Hepatocyte (in vitro differentiated cells): Measurements from ENCODE around the gene FBXW2. TPM values are rescaled to one million over a fixed set of nuclear protein-coding genes. Genes with fewer than 3 reads are reported as not detected.
"Not testable (repeated sequence)": the region's sequence is repeated elsewhere in the genome, so short reads cannot be mapped to it uniquely, and the experiment has no call there.

ENCODE experiments used
- DNase-seq: peaks from one replicate; pipeline ENCODE4 v3.0.0-alpha.2; 2016; ENCODE audit warnings: low spot score
- H2AFZ ChIP-seq: fragments of 200-600 bp; sonication (generic); 2 replicates; pipeline ENCODE4 v1.6.0; 2016; ENCODE audit warnings: antibody characterized with exemption, mild to moderate bottlenecking
- H3K27ac ChIP-seq: fragments of 200-600 bp; sonication (generic); 2 replicates; pipeline ENCODE4 v1.5.1; 2016; ENCODE audit warnings: mild to moderate bottlenecking
- H3K27me3 ChIP-seq: fragments of 200-600 bp; sonication (generic); 2 replicates; pipeline ENCODE4 v1.6.1; 2016
- H3K36me3 ChIP-seq: fragments of 200-600 bp; sonication (generic); replicated peaks from 2 replicates; pipeline ENCODE4 v1.5.1; 2016; ENCODE audit warnings: low read depth; ENCODE audit not compliant: insufficient read depth
- H3K4me1 ChIP-seq: fragments of 200-600 bp; sonication (generic); 2 replicates; pipeline ENCODE4 v1.5.1; 2016; ENCODE audit warnings: mild to moderate bottlenecking, moderate library complexity; ENCODE audit not compliant: insufficient read depth
- H3K4me2 ChIP-seq: fragments of 200-600 bp; sonication (generic); 2 replicates; pipeline ENCODE4 v1.6.0; 2016
- H3K4me3 ChIP-seq: fragments of 200-600 bp; sonication (generic); 2 replicates; pipeline ENCODE4 v1.5.1; 2016; ENCODE audit warnings: mild to moderate bottlenecking
- H3K79me2 ChIP-seq: fragments of 200-600 bp; sonication (generic); 2 replicates; pipeline ENCODE4 v1.6.0; 2017; ENCODE audit warnings: mild to moderate bottlenecking
- H3K9me2 ChIP-seq: fragments of 200-600 bp; sonication (generic); replicated peaks from 2 replicates; pipeline ENCODE4 v1.6.0; 2017; ENCODE audit warnings: mild to moderate bottlenecking; ENCODE audit not compliant: insufficient read depth
- H3K9me3 ChIP-seq: fragments of 200-600 bp; sonication (generic); 2 replicates; pipeline ENCODE4 v1.5.1; 2016; ENCODE audit warnings: low read depth, mild to moderate bottlenecking
- H4K20me1 ChIP-seq: fragments of 200-600 bp; sonication (generic); 2 replicates; pipeline ENCODE4 v1.6.0; 2016; ENCODE audit warnings: mild to moderate bottlenecking; ENCODE audit not compliant: insufficient read depth, poor library complexity, severe bottlenecking
- EZH2 ChIP-seq: fragments of 200-600 bp; sonication (generic); IDR thresholded peaks from 2 replicates; pipeline ENCODE4 v1.6.1; 2016; ENCODE audit warnings: antibody characterized with exemption, mild to moderate bottlenecking, borderline replicate concordance
- EZH2phosphoT487 ChIP-seq: fragments of 200-600 bp; sonication (generic); IDR thresholded peaks from one replicate; pipeline ENCODE4 v1.6.1; 2018; ENCODE audit warnings: antibody characterized with exemption, mild to moderate bottlenecking, low read depth, moderate library complexity; ENCODE audit not compliant: unreplicated experiment, severe bottlenecking
- WGBS: methylation state at CpG from one replicate; pipeline ENCODE4 v1.1.6; 2016; ENCODE audit warnings: low lambda C conversion rate; ENCODE audit errors: missing lambda C conversion rate; 5-methylcytosine and 5-hydroxymethylcytosine counted together
- polyA plus RNA-seq: library from polyadenylated mRNA; unstranded; fragments of >200 nt; fragmentation: Nextera tagmentation; extraction: Ambion mirVana; gene quantifications from 2 replicates; pipeline ENCODE4 v1.2.1, GENCODE V29; 2016
- total RNA-seq: library from RNA; depleted of rRNA; stranded (reverse); fragments of >200 nt; gene quantifications from 2 replicates; pipeline ENCODE4 v1.2.3, GENCODE V29; 2014
- TF ChIP-seq, protein P1 (sequence below): fragments of 200-600 bp; sonication (generic); IDR thresholded peaks from 2 replicates; pipeline ENCODE4 v1.5.1; 2016; ENCODE audit warnings: antibody characterized with exemption, mild to moderate bottlenecking; ENCODE audit not compliant: poor library complexity

The FBXW2 gene
- total and polyA plus RNA-seq, 2 experiments from 2014 or later = 34.6 to 52.0 TPM

- no peaks in the 10 kb centered on the region for H3K4me1 ChIP-seq
- H3K4me2 ChIP-seq = no peak overlapping the region
- no peak overlapping the region for H3K27ac ChIP-seq
- no peak overlapping the region for H2AFZ ChIP-seq
- no peak for TF ChIP-seq EZH2
- TF ChIP-seq EZH2phosphoT487 = no peak
- TF ChIP-seq, protein P1, sequence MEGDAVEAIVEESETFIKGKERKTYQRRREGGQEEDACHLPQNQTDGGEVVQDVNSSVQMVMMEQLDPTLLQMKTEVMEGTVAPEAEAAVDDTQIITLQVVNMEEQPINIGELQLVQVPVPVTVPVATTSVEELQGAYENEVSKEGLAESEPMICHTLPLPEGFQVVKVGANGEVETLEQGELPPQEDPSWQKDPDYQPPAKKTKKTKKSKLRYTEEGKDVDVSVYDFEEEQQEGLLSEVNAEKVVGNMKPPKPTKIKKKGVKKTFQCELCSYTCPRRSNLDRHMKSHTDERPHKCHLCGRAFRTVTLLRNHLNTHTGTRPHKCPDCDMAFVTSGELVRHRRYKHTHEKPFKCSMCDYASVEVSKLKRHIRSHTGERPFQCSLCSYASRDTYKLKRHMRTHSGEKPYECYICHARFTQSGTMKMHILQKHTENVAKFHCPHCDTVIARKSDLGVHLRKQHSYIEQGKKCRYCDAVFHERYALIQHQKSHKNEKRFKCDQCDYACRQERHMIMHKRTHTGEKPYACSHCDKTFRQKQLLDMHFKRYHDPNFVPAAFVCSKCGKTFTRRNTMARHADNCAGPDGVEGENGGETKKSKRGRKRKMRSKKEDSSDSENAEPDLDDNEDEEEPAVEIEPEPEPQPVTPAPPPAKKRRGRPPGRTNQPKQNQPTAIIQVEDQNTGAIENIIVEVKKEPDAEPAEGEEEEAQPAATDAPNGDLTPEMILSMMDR = no peak
- H3K79me2 ChIP-seq = no peaks in the 10 kb centered on the region
- no peaks in the 10 kb centered on the region for H3K36me3 ChIP-seq
- no peaks in the 10 kb centered on the region for H3K27me3 ChIP-seq
- WGBS = 95% methylated on average over 4 of the region's 4 CpGs
- no peaks in the 10 kb centered on the region for H3K9me3 ChIP-seq
- no peak overlapping the region for H3K4me3 ChIP-seq
- no peaks in the 10 kb centered on the region for H4K20me1 ChIP-seq
- no peaks in the 10 kb centered on the region for H3K9me2 ChIP-seq
- DNase-seq = no peak
Measured at GRCh38 chr9:120815075-120815474, 21.9 kb upstream of the FBXW2 start.

- no peak overlapping the region for H3K4me2 ChIP-seq
- H3K36me3 ChIP-seq = no peaks in the 10 kb centered on the region
- H4K20me1 ChIP-seq = no peaks in the 10 kb centered on the region
- H3K9me3 ChIP-seq = peaks cover 5% of the 10 kb centered on the region
- H3K4me3 ChIP-seq = no peak overlapping the region
- H3K9me2 ChIP-seq = no peaks in the 10 kb centered on the region
- no peak for DNase-seq
- no peaks in the 10 kb centered on the region for H3K27me3 ChIP-seq
- H3K27ac ChIP-seq = no peak overlapping the region
- H3K79me2 ChIP-seq = no peaks in the 10 kb centered on the region
- TF ChIP-seq EZH2 (no peak), EZH2phosphoT487 (no peak)
- TF ChIP-seq, protein P1 = no peak
- H3K4me1 ChIP-seq = no peaks in the 10 kb centered on the region
- no peak overlapping the region for H2AFZ ChIP-seq
Measured at GRCh38 chr9:120808931-120809330, 15.7 kb upstream of the FBXW2 start.

- no peaks in the 10 kb centered on the region for H3K36me3 ChIP-seq
- H3K4me1 ChIP-seq = no peaks in the 10 kb centered on the region
- H3K9me3 ChIP-seq = peaks cover 5% of the 10 kb centered on the region
- H3K27me3 ChIP-seq = no peaks in the 10 kb centered on the region
- no peak overlapping the region for H3K27ac ChIP-seq
- no peak overlapping the region for H3K4me3 ChIP-seq
- H3K79me2 ChIP-seq = no peaks in the 10 kb centered on the region
- TF ChIP-seq EZH2phosphoT487 (no peak), EZH2 (no peak)
- TF ChIP-seq, protein P1 = no peak
- no peak overlapping the region for H2AFZ ChIP-seq
- no peak overlapping the region for H3K4me2 ChIP-seq
- no peak for DNase-seq
- no peaks in the 10 kb centered on the region for H3K9me2 ChIP-seq
- no peaks in the 10 kb centered on the region for H4K20me1 ChIP-seq
Measured at GRCh38 chr9:120807607-120808379, 14.6 kb upstream of the FBXW2 start.

DNA sequence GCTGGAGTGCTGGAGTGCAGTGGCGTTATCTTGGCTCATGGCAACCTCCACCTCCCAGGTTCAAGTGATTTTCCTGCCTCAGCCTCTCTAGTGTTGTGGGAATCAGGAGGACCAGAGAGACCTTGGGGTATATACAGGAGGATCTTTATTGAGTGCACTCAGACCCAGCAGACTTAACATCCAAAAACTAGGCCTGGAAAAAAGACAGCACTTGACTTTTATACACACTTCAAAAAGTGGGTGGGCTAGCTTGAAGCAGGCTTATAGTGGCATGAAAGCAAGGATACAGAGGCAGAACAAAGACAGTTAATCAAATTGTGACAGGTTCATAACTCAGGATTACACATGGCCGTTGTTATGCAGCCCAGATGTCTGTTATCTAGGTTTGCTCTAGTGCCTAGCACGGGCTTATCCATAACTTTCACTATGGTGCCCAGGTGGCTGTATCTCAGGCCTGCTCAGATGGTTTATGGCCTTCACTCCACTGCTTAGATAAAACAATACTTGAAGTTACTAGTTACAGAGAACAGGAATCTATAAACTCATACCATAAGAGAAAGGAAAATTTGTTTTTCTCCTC is 11.7 kb upstream of the FBXW2 start:
- not testable (repeated sequence) for H3K27ac ChIP-seq, H3K4me2 ChIP-seq, DNase-seq, H3K9me3 ChIP-seq, H3K9me2 ChIP-seq, H3K36me3 ChIP-seq, H3K4me1 ChIP-seq, H3K4me3 ChIP-seq, H3K27me3 ChIP-seq, H2AFZ ChIP-seq, H3K79me2 ChIP-seq, H4K20me1 ChIP-seq
- 80% methylated on average over 3 of the region's 3 CpGs for WGBS
